Upper lobe of right lung (tissue), 1 donor: ENCODE results near the gene LRRC8B. TPM values are rescaled to one million over a fixed set of nuclear protein-coding genes. Genes with fewer than 3 reads are reported as not detected.

Experiments
- ATAC-seq: fragments of 200-7000 bp; cut with Tn5 transposase; one replicate; pipeline ENCODE4 v1.9.1; 2020; ENCODE audit warnings: mild to moderate bottlenecking, moderate library complexity
- DNase-seq: peaks from one replicate; pipeline ENCODE4 v3.0.0-alpha.2; 2020
- H3K27ac ChIP-seq: fragments of 200-600 bp; one replicate; pipeline ENCODE4 v1.8.0; 2022
- H3K27me3 ChIP-seq: fragments of 200-600 bp; one replicate; pipeline ENCODE4 v1.8.0; 2022; ENCODE audit warnings: mild to moderate bottlenecking
- H3K36me3 ChIP-seq: fragments of 200-600 bp; one replicate; pipeline ENCODE4 v1.8.0; 2022
- H3K4me1 ChIP-seq: fragments of 200-600 bp; one replicate; pipeline ENCODE4 v1.8.0; 2022
- H3K4me3 ChIP-seq: fragments of 200-600 bp; one replicate; pipeline ENCODE4 v1.8.0; 2022; ENCODE audit warnings: mild to moderate bottlenecking
- H3K9me3 ChIP-seq: fragments of 200-600 bp; one replicate; pipeline ENCODE4 v1.8.0; 2022
- CTCF ChIP-seq: fragments of 200-600 bp; IDR thresholded peaks from one replicate; pipeline ENCODE4 v1.8.0; 2022; ENCODE audit warnings: antibody characterized with exemption
- intact Hi-C: fragments of 100-400 bp; cut with DNase I; formaldehyde crosslinking; loops from one replicate; pipeline ENCODE4 v1.11.0; 2022
- total RNA-seq: library from RNA; stranded (reverse); fragmentation: NEBNext Ultra II Directional; extraction: Animal tissue kit (Norgen Biotek cat#: 25700); gene quantifications from one replicate; pipeline ENCODE4 v1.2.1, GENCODE V29; 2021
- donor health status: DM: no; HTN: yes; CAD: no; lungs with severe emphysema.

The LRRC8B gene
- total RNA-seq, 1 donor from 2014 or later = 22.3 TPM

- ATAC-seq (no peak), DNase-seq (no peak)
- Histone ChIP-seq H3K36me3 (no peaks in the 10 kb centered on the region), H3K27ac (no peak overlapping the region), H3K4me3 (no peak overlapping the region), H3K27me3 (no peaks in the 10 kb centered on the region), H3K9me3 (no peaks in the 10 kb centered on the region), H3K4me1 (peaks cover 9% of the 10 kb centered on the region)
- intact Hi-C loops = no loop called here
- no peak for TF ChIP-seq CTCF
Observed at GRCh38 chr1:89527750-89528381, 3.2 kb downstream of the LRRC8B start.

- ATAC-seq (no peak), DNase-seq (no peak)
- no peak overlapping the region for H3K4me3 ChIP-seq
- H3K27ac ChIP-seq = no peak overlapping the region
- H3K9me3 ChIP-seq = no peaks in the 10 kb centered on the region
- H3K36me3 ChIP-seq = no peaks in the 10 kb centered on the region
- TF ChIP-seq CTCF = no peak
- peaks cover 9% of the 10 kb centered on the region for H3K4me1 ChIP-seq
- intact Hi-C loops = no loop called here
- H3K27me3 ChIP-seq = no peaks in the 10 kb centered on the region
Observed at GRCh38 chr1:89528382-89528780, 3.8 kb downstream of the LRRC8B start.

- no peaks in the 10 kb centered on the region for H3K27me3 ChIP-seq
- ATAC-seq = no peak
Observed at GRCh38 chr1:89529196-89529595, 4.6 kb downstream of the LRRC8B start.

GRCh38 chr1:89530444-89531089 is 5.9 kb downstream of the LRRC8B start:
- TF ChIP-seq CTCF = no peak
- Histone ChIP-seq H3K36me3 (no peaks in the 10 kb centered on the region), H3K27me3 (no peaks in the 10 kb centered on the region), H3K4me3 (no peak overlapping the region), H3K27ac (no peak overlapping the region), H3K9me3 (no peaks in the 10 kb centered on the region), H3K4me1 (peaks cover 7% of the 10 kb centered on the region)
- intact Hi-C loops = no loop called here
- no peak for ATAC-seq
- DNase-seq = no peak

More at GRCh38 chr1:89529196-89529595, 4.6 kb downstream of the LRRC8B start:
- TF ChIP-seq CTCF = no peak
- peaks cover 9% of the 10 kb centered on the region for H3K4me1 ChIP-seq
- H3K9me3 ChIP-seq = no peaks in the 10 kb centered on the region
- no peak overlapping the region for H3K27ac ChIP-seq
- DNase-seq = no peak
- H3K36me3 ChIP-seq = no peaks in the 10 kb centered on the region
- intact Hi-C loops = no loop called here
- H3K4me3 ChIP-seq = no peak overlapping the region

GRCh38 chr1:89531480-89532139 is 7.0 kb downstream of the LRRC8B start:
- ATAC-seq (no peak), DNase-seq (no peak)
- intact Hi-C loops = no loop called here
- Histone ChIP-seq H3K27me3 (no peaks in the 10 kb centered on the region), H3K36me3 (no peaks in the 10 kb centered on the region), H3K4me1 (no peaks in the 10 kb centered on the region), H3K27ac (no peak overlapping the region), H3K9me3 (no peaks in the 10 kb centered on the region), H3K4me3 (no peak overlapping the region)
- no peak for TF ChIP-seq CTCF
